ENCODE results near the gene OR2T34. TPM values are rescaled to one million over a fixed set of nuclear protein-coding genes. Genes with fewer than 3 reads are reported as not detected.
"Not testable (repeated sequence)": the region's sequence is repeated elsewhere in the genome, so short reads cannot be mapped to it uniquely, and the experiment has no call there.

OR2T34 gene
- total RNA-seq, 1 experiment from 2014 or later: not detected

DNA sequence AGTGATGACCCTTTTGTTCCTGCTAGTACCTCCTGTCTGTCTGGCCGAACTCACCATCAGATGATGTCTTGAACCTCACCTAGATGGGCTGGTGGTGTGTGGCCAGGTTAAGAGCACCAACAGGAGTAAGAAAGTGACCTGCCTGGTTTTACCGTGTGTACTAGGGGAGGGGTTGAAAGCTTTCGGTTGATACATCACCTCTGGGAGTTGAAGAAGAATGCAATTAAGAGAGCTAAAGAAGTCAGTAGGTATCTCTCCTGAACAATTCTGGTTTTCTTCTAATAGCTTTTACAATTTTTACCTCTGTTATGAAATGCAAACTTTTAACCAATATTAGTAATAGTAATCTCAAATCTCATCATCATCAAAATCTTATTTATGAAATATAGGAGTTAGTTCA is 11.9 kb downstream of the OR2T34 start, which contains the start of gene OR2T29:
Gene OR2T29, minus strand, starts transcription at position 101 of the 400 bp plus-strand sequence. CDS start 3,281 bp downstream, outside the sequence.
- not testable (repeated sequence) for DNase-seq (ENCODE audit: low spot score)

DNA sequence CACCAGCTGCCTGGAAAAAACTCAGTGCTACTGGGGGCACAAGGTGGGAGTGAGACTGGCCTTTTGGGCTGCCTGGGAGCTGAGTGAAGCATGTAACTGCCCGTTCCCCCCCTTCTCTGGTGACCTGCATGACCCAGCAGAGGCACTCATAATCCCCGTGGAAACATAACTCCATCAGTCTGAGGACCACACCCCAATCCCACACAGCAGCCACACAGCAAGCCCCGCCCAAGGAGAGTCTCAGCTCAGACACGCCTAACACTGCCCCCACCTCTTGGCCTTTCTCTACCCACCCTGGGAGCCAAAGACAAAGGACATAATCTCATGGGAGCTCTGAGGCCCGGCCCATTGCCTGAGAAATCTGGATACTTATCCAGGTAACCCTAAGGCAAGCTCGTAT is 23.5 kb downstream of the OR2T34 start:
- not testable (repeated sequence) for DNase-seq (ENCODE audit: low spot score)

DNA sequence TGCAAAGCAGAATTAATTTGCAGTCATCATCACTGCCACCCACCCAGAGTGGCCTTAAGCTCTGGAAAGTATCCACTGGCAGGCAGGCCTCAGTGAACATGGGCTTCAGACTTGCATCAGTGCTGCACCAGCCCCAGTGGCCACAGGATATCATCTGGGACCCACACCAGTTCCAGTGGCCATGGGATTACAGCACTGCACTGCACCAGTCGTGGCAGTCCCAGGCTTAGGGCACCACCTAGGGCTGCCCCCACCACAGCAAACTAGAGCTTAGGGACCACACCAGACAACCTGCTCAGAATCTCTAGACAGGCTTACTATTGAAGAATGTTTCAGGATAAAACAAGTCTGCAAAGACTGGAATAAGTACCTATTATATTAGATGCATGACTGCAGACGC is 27.2 kb downstream of the OR2T34 start:
- not testable (repeated sequence) for DNase-seq (ENCODE audit: low spot score)

DNA sequence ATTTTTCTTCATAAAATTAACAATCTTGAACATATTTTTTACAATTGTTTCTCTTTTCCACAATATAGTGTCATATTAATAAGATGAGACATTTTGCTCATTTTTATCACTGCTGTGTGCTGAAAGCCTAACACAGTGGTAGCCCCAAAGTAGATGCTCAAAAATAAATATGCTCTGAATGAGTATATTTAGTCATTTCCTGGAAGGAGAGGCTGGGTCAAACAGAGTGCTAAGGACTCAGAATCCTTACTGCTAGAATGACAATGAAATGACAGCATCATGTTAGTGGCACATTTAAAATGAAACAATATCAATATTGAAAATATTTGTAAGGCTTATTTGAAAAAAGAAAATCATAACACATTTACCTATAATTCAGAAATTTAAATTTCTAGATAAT is 37.1 kb downstream of the OR2T34 start:
- not testable (repeated sequence) for DNase-seq (ENCODE audit: low spot score)

Small RNA genes lying within 50 kb of the gene (small RNA-seq; reads per million reads assigned to genes)
- gene RF00019: not detected

Other genes with a start within 250 kb of the OR2T34 start
- gene OR14C36, start 226.0 kb downstream of the OR2T34 start, total RNA-seq (2014; rRNA removed; shearing (Covaris generic)): not detected in 2 replicates
- not detected in 2 replicates for gene OR2T4, start 213.1 kb downstream of the OR2T34 start, total RNA-seq (2014; rRNA removed; shearing (Covaris generic))
- gene OR2T6, start 199.0 kb downstream of the OR2T34 start, total RNA-seq (2014; rRNA removed; shearing (Covaris generic)): not detected in 2 replicates
- gene OR2T1, start 171.7 kb downstream of the OR2T34 start, total RNA-seq (2014; rRNA removed; shearing (Covaris generic)): not detected in 2 replicates
- gene OR2T2, start 129.1 kb downstream of the OR2T34 start, total RNA-seq (2014; rRNA removed; shearing (Covaris generic)): not detected in 2 replicates
- gene OR2T3, start 101.4 kb downstream of the OR2T34 start, total RNA-seq (2014; rRNA removed; shearing (Covaris generic)): not detected in 2 replicates
- gene OR2T5, start 86.2 kb downstream of the OR2T34 start, total RNA-seq (2014; rRNA removed; shearing (Covaris generic)): not detected in 2 replicates
- not detected in 2 replicates for gene OR2G6, start 66.7 kb downstream of the OR2T34 start, total RNA-seq (2014; rRNA removed; shearing (Covaris generic))
- not detected in 2 replicates for gene OR2T29, start 12.0 kb downstream of the OR2T34 start, total RNA-seq (2014; rRNA removed; shearing (Covaris generic))
- gene OR2T10, start 22.9 kb upstream of the OR2T34 start, total RNA-seq (2014; rRNA removed; shearing (Covaris generic)): not detected in 2 replicates
- not detected in 2 replicates for gene OR2T11, start 60.3 kb upstream of the OR2T34 start, total RNA-seq (2014; rRNA removed; shearing (Covaris generic))
- not detected in 2 replicates for gene OR2T35, start 70.5 kb upstream of the OR2T34 start, total RNA-seq (2014; rRNA removed; shearing (Covaris generic))
- not detected in 2 replicates for gene OR2T27, start 80.8 kb upstream of the OR2T34 start, total RNA-seq (2014; rRNA removed; shearing (Covaris generic))
- not detected in 2 replicates for gene OR14I1, start 128.0 kb upstream of the OR2T34 start, total RNA-seq (2014; rRNA removed; shearing (Covaris generic))
- gene LYPD8, start 181.0 kb upstream of the OR2T34 start, total RNA-seq (2014; rRNA removed; shearing (Covaris generic)): 2.4 TPM in 1 of 2 replicates, not detected in the other

Data from HT-29 (cell line).